CD4-positive, alpha-beta T cell treated with Interleukin-4 for 4 hours (primary cell): ENCODE results near the gene NCOA1.
"Not testable (repeated sequence)": the region's sequence is repeated elsewhere in the genome, so short reads cannot be mapped to it uniquely, and the experiment has no call there.

Source experiments
- DNase-seq: peaks from one replicate; pipeline ENCODE4 v3.0.0-alpha.2; 2020

Gene NCOA1

GRCh38 chr2:24805811-24806660 lies 315.0 kb downstream of the NCOA1 start:
- not testable (repeated sequence) for DNase-seq

- DNase-seq: no peak
These were observed 315.6 kb downstream of the NCOA1 start for GRCh38 chr2:24806661-24807036.

DNA sequence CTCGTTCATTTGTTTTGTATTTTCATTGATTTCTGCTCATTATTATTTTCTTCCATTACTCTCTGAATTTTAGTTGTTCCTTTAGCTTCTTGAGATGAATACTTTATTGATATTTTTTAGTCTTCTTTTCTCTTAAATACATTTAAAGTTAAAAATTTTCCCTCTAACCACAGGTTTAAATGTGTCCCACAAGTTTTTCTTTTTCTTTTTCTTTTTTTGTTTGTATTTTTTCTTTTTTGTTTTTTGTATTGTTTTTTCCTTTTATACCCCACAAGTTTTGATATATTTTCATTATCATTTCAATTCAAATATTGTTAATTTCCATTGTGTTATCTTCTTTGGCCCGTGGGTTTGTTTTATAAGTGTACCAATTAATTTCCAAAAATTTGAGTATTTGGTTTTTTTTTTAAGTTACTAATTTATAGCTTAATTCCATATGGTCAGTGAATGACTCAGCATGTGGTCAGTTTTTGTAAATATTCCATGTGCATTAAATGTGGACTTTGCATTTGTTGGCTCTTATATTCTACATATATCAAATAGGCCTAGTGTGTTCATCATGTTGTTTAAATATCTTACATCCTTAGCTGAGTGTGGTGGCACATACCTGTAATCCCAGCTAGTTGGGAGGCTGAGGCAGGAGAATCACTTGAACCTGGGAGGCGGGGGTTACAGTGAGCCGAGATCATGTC lies 318.4 kb downstream of the NCOA1 start:
- DNase-seq: no peak

DNA sequence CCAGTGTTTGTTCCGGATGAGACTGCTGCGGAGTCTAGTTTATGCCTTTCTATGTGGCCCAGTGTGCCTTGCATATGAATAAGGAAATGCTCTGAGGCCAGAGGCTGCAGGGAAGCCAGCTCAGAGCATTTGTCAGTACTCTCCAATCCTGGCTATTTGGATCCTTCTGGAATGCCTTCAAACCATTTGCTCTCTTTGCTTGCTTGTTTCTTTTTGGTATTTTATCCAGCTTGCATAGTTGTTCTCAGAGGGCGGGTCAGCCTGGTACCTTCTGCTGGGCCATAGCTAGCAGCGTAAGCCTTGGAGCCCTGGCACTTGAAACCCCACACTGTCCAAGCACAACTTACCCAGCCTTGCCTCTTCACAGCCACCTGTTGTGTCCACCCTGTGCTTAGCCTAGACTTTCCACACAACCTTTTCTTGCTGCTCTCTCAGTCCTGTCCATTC lies 322.7 kb downstream of the NCOA1 start:
- no peak for DNase-seq

- no peak for DNase-seq
These were observed 323.5 kb downstream of the NCOA1 start for GRCh38 chr2:24814516-24814915.

- DNase-seq: no peak
These were observed 324.1 kb downstream of the NCOA1 start for GRCh38 chr2:24815171-24815570.

- no peak for DNase-seq
These were observed 325.4 kb downstream of the NCOA1 start for GRCh38 chr2:24816404-24816803.

DNA sequence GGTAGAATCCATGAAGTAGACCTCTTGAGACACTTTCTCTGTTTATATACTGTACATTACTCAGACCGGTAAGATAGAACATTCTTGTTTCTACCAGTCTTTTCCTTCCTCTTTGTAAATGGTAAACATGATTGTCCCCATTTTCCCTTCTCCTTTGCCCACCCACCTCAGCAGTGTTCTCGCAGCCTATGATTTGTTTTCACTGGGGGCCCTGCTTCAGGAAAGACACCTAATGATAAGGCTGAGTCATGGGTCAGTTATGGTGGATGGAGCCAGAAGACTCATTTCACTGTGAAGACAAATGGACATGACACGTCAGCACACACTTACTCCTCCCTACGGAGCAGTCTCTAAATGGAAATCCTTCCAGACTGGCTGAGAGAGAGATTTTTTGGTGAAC lies 325.8 kb downstream of the NCOA1 start:
- DNase-seq: no peak

GRCh38 chr2:24818721-24819167 lies 327.7 kb downstream of the NCOA1 start:
- DNase-seq: no peak

GRCh38 chr2:24819442-24820174 lies 328.6 kb downstream of the NCOA1 start:
- no peak for DNase-seq

- DNase-seq: no peak
These were observed 329.1 kb downstream of the NCOA1 start for GRCh38 chr2:24820175-24820513.
